ENCODE results near the gene LEFTY1.

Gene LEFTY1

GRCh38 chr1:225887030-225887314, 2.0 kb downstream of the LEFTY1 start:
- no peak for DNase-seq

- no peak for DNase-seq
Measured at GRCh38 chr1:225886159-225887029, 2.6 kb downstream of the LEFTY1 start.

GRCh38 chr1:225885336-225885735, 3.6 kb downstream of the LEFTY1 start:
- no peak for DNase-seq

GRCh38 chr1:225883616-225884265, 5.2 kb downstream of the LEFTY1 start:
- DNase-seq = no peak

GRCh38 chr1:225882694-225883615, 6.0 kb downstream of the LEFTY1 start:
- DNase-seq = peak; percentile 53

GRCh38 chr1:225881959-225882693, 6.8 kb downstream of the LEFTY1 start, which contains the start of gene TMEM63A:
Gene TMEM63A, minus strand, starts transcription at chr1:225882380. Its CDS starts 4,800 bp downstream, at chr1:225877580.
- DNase-seq = peak; percentile 87

- DNase-seq = peak; percentile 45
Measured at GRCh38 chr1:225881081-225881958, 7.6 kb downstream of the LEFTY1 start.

- DNase-seq = no peak
Measured at GRCh38 chr1:225880636-225881035, 8.3 kb downstream of the LEFTY1 start.

GRCh38 chr1:225880222-225880588, 8.7 kb downstream of the LEFTY1 start:
- DNase-seq = no peak

GRCh38 chr1:225879521-225880221, 9.3 kb downstream of the LEFTY1 start:
- DNase-seq = peak; percentile 54

- no peak for DNase-seq
Measured at GRCh38 chr1:225878282-225878681, 10.7 kb downstream of the LEFTY1 start.

GRCh38 chr1:225877580-225877979, 11.4 kb downstream of the LEFTY1 start:
- DNase-seq = peak; percentile 35

GRCh38 chr1:225876900-225877510, 11.9 kb downstream of the LEFTY1 start:
- no peak for DNase-seq

- no peak for DNase-seq
Measured at GRCh38 chr1:225875044-225875815, 13.7 kb downstream of the LEFTY1 start.

GRCh38 chr1:225874431-225874830, 14.5 kb downstream of the LEFTY1 start:
- DNase-seq = no peak

GRCh38 chr1:225873281-225873850, 15.6 kb downstream of the LEFTY1 start:
- no peak for DNase-seq

- no peak for DNase-seq
Measured at GRCh38 chr1:225872075-225872430, 16.9 kb downstream of the LEFTY1 start.

- DNase-seq = peak; percentile 24
Measured at GRCh38 chr1:225871359-225872074, 17.4 kb downstream of the LEFTY1 start.

GRCh38 chr1:225870911-225871310, 18.0 kb downstream of the LEFTY1 start:
- DNase-seq = no peak

Data from hematopoietic multipotent progenitor cell treated with erythropoietin and hydrocortisone succinate and interleukin-3 and kit ligand, for 8 days (in vitro differentiated cells).